GM12872 (cell line): ENCODE data around the gene MALRD1.

ENCODE experiments used
- CTCF ChIP-seq: IDR thresholded peaks from 3 replicates; pipeline ENCODE4 v1.5.1; 2011; ENCODE audit warnings: low read depth, mild to moderate bottlenecking, low read length, moderate library complexity; ENCODE audit not compliant: insufficient read depth

Gene MALRD1

DNA sequence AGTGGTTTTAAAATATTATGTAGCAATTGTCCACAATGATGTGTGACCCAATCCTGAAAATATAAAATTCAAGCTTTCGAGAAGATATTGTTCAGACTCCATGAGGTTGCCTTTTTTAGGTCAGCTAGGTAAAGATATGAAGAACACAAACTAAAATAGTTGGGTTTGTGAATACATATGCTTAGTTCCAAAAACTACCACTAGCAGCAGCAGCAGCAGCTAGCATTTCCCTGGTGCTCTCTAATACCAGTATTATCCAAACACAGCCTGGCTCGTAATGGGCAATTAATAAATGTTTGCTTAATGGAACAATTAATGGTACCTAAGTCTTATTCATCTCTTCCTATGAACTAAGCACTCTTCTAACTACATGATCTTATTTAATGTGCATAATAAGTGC is 362.5 kb downstream of the MALRD1 start:
- TF ChIP-seq CTCF, result no peak

GRCh38 chr10:19412531-19412930 is 363.9 kb downstream of the MALRD1 start:
- peak; percentile 30; the same call in 1 of the 3 replicates for TF ChIP-seq CTCF

DNA sequence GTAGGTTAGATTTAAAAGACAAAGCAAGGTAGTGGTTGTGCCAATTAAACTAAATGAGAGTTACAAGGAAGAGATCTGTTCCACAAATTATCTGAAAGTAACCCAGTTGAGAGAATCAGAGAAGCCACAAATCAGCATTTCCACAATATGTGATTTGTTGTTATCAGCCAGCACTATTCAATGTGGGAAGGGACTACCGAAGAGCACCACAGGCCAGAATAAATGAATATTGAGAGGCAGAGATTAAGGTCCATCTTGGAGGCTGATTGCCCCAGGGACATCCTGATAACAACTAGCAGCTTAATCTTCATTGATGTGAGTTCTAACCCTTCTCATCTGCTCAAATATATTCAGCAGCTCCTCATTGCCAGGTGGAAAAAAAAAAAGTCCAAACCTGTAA is 367.6 kb downstream of the MALRD1 start:
- TF ChIP-seq CTCF, result no peak

- TF ChIP-seq CTCF, result no peak
Measured at GRCh38 chr10:19417740-19418139, 369.1 kb downstream of the MALRD1 start.

DNA sequence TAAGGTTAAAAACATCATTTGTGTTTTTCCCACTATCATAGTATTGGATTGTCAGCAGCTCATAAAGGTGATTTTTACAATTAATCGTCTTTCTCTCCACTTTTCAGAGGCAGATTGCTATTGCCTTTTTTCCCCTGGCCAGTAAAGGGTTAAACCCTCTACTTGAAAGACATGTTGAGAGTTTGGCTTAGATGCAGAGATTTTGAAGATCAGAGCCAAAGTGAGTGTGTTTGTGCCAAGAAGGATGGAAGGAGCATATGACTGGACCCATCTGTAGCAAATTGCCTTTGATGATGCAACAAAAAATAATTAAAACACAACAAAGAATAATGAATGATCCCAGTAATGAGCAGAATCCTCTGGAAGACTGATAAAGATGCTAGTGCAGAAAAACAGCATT is 373.1 kb downstream of the MALRD1 start:
- TF ChIP-seq CTCF, result no peak

- TF ChIP-seq CTCF, result no peak
Measured at GRCh38 chr10:19426034-19426433, 377.4 kb downstream of the MALRD1 start.

- TF ChIP-seq CTCF, result no peak
Measured at GRCh38 chr10:19431622-19432351, 383.2 kb downstream of the MALRD1 start.
